GM18861 (cell line): ENCODE measurements around the gene LCN12.
A peak's percentile ranks its signal among the peaks of the same experiment; 100 is the strongest.

Source experiments
- ATAC-seq: cut with Tn5 transposase; IDR thresholded peaks from one replicate; pipeline ENCODE4 v1.9.1; 2021; ENCODE audit not compliant: unreplicated experiment

Gene LCN12

DNA sequence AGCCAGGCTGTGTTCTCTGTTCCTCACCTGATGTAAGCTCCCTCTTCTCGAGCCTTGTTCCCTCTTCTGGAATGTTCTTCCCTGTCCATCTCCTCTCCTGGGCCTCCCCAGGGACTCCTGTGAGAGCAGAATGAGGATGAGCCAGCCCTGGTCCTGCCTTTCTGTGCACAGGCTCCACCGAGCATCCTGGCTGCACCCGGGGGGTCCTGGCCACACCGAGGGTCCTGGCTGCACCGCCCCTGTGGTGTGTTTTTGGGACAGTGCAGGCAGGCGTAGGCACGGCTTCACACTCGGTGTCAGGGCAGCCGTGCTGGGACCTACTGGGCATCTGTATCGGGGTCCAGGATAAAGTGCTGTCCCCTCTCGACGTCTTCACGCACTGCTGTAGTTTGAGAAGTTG is 25.3 kb upstream of the LCN12 start:
- ATAC-seq, result no peak

DNA sequence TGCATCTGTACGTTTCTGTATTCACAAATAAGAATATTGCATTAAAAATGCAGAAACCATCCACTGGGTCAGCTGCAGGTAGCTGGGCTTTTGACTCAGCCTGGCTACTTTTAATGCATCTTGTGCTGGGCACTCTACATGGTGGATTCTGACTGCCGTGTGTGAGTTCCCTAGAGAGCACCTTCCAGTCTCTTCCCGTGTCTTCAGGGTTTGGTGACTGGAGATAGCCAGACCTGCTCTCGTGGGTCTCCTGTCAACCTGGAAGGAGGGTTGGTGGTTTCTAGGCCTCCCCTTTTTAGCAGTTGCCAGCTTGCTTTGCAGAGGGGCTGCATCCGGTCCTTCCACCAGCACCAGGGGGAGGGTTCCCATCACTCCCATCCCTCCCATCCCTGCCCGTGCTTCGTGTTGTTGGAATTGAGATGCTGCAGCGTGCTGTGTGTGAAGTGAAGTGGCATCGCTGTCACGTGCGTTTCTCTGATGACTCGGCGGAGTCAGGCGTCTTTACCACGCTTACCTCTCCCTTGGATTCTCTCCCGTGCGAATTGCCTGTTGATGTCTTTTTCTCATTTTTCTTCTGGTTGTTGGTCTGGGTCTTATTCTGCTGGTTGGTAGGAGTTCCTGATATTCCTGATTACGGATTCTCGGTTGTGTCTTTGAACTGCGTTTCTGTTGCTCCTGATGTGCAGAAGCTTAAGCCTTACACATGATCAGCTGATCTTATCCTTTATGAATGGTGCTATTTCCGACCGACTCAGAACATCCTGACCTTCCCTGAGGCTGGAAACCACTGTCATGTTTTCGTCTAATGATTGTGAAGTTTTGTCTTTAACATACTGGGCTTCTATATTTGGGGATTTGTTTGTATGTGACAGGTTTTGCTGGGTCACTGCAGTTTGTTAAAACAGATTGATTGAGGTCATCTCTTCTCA is 24.5 kb upstream of the LCN12 start:
- no peak for ATAC-seq

DNA sequence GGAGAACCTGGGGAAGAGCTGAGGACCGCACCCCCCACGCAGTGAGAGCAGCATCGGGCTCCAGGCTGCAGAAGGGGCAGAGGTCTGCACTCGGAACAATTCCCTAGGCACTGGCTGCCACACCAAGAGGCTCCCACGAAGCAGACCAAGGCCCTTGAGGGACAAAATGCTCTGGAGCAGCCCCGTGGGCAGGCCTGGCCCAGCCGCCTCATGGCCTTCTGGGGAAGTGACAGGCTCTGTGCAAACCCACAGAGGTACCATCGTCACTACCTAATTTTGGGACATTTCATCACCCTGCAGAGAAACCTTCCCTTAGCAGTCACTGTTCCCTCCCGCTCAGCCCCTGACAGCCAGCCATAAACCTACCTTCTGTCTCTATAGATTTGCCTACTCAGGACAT is 23.5 kb upstream of the LCN12 start:
- no peak for ATAC-seq

DNA sequence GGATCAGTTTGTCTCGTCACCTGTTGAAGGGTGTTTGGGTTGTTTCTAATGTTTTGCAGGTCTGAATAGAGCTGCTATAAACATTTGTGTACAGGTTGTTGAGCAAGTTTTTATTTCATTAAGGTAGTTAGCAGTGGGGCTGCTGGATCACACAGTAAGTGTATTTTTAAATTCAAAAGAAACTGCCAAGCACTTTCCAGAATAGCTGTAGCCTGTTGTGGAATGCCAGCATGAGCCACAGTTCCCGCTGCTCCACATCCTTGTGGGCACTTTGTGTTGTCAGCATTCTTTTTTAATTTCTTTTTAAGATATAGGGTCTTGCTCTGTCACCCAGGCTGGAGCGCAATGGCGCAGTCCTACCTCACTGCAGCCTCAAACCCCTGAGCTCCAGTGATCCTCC is 22.1 kb upstream of the LCN12 start:
- ATAC-seq, result no peak

DNA sequence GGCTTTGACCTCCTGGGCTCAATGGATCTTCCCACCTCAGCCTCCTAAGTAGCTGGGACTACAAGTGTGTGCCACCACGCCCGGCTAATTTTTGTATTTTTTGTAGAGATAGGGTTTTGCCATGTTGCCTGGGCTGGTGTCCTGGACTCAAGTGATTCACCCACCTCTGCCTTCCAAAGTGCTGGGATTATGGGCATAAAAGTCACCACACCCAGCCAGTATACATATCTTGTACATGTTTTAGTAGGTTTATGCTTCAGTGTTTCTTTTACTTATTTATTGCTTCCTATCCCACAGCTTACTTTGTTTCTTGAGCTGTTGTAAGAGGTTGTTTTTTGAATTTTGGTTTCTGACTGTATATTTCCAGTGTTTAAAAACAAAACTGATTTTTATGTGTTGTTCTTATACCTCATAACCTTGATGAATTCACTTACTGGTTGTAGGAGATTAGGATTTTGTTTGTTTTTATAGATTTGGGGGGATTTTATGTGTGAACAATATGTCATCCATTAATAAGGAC is 20.4 kb upstream of the LCN12 start:
- ATAC-seq, result no peak

DNA sequence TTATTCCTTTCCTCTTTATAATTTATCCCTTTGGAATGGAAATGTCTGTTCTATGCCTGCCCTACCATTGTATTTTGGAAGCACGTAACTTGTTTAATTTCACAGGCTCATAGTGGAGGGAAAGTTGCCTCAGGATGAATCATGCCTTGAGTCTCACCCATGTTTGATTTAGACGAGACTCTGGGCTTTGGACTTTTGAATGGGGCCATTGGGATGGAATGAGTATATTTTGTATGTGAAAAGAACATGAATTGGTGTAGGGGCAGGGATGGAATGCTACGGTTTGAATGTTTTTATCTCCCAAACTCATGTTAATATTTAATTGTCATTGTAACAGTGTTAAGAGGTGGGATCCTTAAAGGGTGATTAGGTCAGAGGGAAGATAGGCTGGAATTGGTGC is 17.8 kb upstream of the LCN12 start:
- ATAC-seq, result no peak

DNA sequence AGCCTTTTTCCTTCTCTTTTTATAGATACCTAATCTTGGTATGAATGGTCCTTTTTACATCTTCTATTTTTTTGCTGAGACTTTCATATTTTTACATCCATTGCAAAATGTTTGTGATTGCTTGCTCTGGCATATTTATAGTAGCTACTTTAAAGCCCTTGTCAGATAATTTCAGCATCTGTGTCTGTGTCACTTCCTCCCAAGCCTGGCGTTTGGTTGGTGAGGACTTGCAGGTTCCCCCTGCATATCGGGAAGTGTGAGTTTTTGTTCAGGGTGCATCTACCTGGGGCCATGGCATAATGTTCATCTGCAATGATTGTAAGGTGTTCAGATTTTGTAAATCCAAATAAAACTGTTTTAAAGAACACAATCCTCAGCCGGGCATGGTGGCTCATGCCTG is 16.4 kb upstream of the LCN12 start:
- no peak for ATAC-seq

DNA sequence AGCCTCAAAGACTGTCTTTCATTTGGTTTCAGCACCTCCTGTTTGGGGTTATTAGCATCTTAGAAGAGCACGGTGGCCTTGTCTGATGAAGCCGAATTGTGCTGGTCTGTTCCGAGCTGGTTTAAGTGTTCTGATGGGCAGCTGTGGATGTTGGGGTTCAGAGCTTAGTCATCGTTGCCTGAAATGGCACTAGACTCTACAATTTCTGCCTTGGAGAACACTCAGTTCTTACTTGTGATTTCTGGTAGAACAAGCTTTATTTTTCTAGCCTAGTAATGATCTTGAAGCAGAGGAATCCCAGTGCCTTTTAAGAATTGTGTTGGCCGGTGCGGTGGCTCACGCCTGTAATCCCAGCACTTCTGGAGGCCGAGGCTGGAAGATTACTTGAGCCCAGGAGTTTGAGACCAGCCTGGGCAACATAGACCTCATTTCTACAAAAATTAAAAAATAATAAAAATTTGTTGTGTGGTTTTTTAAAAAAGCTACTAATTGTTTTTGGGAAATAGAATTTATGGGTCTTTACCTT is 15.4 kb upstream of the LCN12 start:
- ATAC-seq, result no peak

DNA sequence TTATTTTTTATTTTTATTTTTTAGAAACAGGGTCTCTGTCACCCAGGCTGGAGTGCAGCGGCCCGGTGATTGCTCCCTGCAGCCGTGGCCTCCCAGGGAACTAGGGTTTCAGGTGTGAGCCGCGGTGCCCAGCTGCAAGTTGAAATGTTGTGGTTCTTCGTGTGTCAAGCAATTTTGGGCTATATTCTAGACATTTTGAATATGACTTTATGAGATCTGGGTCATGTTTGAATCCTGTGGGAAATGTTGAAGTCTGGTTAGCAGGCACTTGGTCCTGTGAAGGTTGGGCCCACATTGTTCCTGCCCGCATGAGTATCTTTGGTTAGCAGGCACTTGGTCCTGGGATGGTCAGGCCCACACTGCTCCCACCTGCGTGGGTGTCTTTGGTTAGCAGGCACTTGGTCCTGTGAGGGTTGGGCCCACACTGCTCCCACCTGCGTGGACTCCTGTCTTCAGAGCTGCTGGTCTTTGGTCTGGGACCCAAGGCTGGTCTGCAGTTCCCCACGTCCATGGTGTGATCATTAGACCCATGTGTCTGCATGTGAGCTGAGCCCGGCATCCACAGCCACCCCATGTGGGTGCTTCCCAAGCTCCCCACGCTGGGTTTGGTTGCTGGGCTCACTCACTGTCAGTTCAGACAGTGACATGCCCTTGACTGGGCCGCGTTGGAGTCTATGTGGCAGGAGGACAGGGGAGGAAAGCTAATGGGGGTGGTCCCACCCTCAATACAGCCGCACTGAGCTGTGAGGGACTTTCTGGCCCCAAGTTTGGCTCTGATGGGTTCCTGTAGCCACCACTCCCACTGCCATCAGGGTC is 14.7 kb upstream of the LCN12 start:
- ATAC-seq, result no peak

DNA sequence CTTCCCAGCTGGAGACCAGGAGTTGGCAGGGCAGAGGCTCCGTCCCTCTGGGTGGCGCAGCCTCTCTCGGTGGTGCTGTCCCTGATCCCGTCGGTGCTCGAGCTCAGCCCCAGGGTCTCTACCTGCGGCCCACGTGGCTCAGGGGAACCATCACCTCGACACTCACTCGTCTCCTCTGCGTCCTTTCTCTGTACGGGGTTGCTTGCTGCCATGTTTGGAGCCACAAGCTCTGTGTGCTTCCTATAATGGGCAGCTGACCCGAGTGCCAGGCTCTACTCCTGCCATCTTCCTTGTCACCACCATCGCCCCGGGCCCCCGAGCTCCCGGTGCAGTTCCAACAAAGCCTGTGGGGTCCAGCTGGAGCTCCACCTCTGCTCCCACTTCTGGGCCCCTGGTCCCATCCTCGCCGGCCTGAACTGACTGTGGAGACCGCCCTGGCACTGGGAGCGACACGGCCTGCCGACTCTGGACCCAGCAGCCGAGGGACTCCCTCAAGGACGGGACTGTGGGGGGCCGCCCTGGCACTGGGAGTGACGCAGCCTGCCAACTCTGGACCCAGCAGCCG is 12.6 kb upstream of the LCN12 start:
- no peak for ATAC-seq

DNA sequence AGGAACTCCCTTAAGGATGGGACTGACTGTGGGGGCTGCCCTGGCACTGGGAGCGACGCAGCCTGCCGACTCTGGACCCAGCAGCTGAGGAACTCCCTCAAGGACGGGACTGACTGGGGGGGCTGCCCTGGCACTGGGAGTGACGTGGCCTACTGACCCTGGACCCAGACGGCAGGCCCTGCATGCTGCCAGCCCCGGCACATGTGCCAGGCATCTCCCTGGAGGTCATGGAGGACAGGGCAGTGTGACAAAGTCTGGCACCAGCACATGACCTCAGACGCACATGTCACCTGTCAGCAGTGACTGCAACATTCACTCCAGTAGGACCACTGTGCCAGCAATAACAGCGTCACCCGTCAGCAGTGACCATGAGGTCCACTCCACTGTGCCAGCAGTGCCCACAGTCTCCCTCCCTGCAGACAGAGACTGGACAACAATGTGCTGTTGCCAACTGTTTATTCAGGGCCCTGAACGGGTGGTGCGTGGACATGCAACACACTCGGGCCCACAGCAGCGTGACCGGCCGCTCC is 12.0 kb upstream of the LCN12 start:
- no peak for ATAC-seq

DNA sequence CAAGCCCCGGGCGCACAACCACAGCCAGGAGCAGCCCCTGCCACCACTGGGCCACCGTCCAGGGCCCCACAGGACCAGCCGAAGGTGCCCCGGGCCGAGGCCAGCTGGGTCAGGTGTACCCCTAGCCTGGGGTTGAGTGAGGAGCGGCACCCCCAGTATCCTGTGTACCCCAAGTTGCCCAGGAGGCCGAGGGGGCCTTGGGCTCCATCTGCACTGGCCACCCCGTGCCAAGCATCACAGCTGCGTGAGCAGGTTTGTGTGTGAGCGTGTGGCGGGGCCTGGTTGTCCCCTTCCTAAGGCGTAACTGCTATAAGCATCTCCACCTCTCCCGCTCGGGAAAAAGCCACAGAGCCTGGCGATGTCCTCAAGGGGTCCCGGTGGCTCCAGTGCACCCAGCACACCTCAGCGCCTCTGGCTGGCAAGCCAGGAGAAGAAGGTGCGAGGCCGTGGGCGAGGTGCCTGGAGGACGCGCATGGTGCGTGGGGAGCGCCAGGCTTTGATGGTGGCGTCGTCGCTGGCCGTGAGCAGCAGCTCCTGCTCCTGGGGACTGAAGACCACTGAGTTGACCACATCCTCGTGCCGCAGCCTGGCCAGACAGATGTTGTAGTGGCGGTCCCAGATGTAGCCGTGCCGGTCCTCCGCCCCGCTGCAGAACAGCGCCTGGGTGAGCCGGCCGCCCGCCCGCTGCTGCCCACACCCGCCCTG is 11.4 kb upstream of the LCN12 start:
- no peak for ATAC-seq

DNA sequence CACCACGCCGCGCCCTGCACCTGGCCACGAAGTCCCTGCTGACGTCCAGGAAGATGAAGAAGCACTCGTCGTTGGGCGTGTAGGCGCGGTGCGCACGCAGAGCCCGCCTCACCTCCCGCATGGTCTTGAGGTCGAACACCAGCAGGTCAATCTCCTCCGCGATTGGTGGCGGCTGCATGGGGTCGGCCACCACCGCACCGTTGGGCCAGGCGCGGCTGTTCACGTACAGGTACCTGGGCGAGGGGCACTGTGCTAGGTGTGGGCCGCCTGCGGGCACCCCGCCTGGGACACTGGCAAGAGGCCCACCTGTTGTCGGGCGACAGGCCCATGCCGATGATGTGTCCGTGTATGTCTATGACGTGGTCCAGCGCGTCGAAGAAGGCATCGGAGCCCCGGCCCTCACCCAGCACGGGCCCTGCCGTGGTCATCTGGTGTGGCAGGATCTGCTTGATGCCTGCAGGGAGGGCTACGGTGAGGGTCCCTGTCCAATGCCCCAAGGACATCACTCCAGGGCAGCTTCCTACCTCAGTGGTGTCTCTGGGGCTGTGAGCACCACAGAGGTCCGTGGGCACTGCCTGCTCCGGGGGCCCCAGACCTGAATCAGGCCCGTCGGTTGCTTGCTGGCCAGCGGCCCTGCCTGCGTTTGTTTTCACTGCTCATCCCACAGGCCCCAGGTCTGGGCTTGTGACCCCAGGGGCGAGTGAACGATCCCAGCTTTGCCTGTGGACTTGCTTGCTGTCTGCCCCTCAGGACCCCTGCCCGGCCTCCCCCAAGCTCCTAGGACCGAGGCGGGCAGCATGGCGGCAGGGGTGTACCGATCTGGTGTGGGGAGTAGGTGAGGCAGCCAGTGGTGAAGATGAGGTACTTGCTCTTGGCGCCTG is 10.6 kb upstream of the LCN12 start:
- ATAC-seq, result no peak

DNA sequence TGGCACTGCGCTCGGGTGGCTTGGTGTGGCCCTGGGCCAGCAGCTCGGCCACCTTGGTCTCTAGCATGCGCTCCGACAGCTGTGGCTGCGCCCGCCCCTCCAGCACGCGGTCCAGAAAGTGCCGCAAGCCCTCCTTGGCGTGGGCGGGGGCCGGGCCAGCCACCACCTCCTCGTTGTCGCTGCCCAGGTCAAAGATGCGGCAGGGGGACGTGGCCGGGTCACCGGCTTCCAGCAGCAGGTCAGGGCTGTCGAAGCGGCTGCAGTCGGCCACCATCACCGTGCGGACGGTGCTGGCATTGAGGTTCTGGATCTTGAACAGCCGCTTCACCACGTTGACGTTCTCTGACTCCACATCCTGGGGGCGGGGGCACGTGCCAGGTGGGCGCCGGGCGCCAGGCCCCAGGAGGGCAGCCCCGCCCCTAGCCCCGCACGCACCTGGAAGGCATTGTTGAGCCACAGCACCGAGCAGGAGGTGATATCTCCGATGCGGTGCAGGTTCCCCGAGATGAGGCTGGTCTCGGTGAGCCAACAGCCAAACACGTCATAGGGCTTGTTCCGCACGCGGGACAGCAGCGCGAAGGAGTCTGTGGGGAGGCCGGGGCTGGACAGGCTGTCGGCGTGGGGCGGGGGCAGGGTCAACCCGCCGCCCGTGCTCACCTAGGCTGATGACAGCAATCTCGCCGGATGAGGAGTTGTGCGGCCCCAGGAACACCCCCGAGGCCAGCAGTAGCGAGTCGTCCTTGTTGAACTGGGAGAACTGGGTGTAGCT is 9.8 kb upstream of the LCN12 start:
- no peak for ATAC-seq

DNA sequence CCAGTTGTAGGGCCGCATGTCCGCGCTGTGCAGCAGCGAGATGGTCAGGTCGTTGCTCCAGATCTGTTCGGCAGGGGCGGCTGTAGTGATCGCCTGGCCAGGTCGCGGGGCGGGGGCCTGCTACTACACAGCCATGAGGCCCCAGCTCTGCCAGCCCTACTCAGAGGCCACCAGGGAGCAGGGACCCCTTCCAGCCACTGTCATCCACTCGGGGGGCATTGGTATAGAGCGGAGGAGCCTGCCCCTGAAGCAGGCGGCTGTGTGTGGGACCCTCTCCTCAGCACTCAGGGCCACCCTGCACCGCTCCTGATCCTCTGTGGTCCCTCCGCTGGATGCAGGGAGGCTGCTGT is 9.2 kb upstream of the LCN12 start:
- no peak for ATAC-seq

DNA sequence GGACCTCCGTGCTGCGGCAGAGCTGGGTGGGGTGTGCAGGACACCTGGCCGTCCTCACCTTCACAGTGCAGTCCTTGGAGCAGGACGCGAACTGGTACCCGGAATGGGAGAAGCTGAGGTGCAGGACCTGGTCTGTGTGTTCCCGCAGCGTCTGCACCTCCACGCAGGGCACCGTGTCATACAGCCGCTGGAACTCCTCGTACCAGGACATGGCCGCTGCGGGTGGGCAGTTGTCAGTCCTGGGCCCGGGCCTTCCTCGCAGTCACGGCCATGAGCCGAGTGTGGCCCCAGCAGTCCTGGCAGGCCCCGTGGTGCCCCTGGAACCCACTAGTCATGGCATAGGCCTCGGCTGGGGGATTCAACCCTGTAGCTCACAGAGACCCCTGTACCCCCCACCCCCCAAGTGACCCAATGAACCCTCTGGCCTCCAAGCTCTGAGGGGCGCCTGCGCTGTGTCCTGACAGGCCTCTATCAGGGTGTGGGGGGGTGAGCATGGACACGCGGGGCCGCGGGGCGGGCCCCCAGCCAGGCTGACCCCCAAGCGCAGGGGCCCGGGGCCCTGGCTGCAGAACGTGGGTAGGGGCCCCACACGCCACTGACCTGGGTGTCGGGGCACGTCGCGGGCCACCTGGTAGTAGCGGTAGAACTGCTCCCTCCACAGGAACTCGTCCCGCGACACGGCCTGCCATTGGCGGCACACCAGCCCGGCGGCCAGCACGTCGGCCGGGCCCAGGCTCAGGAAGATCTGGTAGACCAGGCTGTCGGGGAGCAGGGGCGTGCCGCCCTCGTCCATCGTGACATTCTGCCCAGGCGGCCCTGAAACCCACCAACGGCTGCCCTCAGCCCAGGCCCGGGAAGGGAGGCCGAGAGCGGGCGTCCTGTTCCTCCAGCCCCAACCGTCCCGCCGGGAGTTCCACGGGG is 8.5 kb upstream of the LCN12 start:
- no peak for ATAC-seq

DNA sequence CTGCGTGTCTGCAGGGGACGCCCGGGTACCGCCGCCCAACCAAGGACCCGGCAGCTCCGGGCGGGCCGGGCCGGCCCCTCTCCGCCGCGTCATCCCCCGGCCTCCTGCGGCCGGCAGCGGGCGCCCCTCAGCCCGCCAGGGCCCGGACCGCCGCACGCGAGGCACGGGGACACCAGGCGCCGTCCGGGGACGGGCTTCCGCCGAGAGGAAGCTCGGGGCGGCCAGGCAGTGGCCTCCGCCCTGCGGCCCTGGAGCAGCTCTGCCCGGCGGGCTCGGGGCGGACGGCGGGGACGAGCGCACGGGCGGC is 7.9 kb upstream of the LCN12 start:
- peak; percentile 33 for ATAC-seq
